MCF 10A (cell line): ENCODE measurements around the gene VTCN1. TPM values are rescaled to one million over a fixed set of nuclear protein-coding genes. Genes with fewer than 3 reads are reported as not detected.

Experiments used
- BruUV-seq: library from RNA; stranded (reverse); fragments of 400-500 nt; replicated peaks from 2 replicates; lab custom pipeline; 2021; lab: Mats Ljungman, UMichigan
- CTCF ChIA-PET: fragments of 300-600 bp; sonication (Branson Sonifier 250); formaldehyde crosslinking; extraction: SDS; loops from one replicate; lab custom pipeline; 2021; ENCODE audit warnings: antibody characterized with exemption, inconsistent platforms; lab: Yijun Ruan, JAX
- POLR2A ChIA-PET: fragments of 300-600, 350-650 bp; sonication (Branson Sonifier 250); formaldehyde crosslinking; extraction: SDS; loops from one replicate; lab custom pipeline; 2020; ENCODE audit warnings: antibody characterized with exemption, inconsistent platforms; lab: Yijun Ruan, JAX
- DNase-seq: peaks from one replicate; pipeline ENCODE4 v3.0.0-alpha.2; 2018; ENCODE audit not compliant: unreplicated experiment
- H3K27ac Mint-ChIP-seq: one replicate; pipeline ENCODE4 v1.8.0; 2022; ENCODE audit warnings: mild to moderate bottlenecking, low read depth, mixed read lengths; ENCODE audit not compliant: unreplicated experiment
- H3K27me3 Mint-ChIP-seq: one replicate; pipeline ENCODE4 v1.8.0; 2022; ENCODE audit warnings: mixed read lengths; ENCODE audit not compliant: insufficient read depth, unreplicated experiment
- H3K36me3 Mint-ChIP-seq: one replicate; pipeline ENCODE4 v1.8.0; 2022; ENCODE audit warnings: mild to moderate bottlenecking, moderate library complexity, mixed read lengths; ENCODE audit not compliant: insufficient read depth, unreplicated experiment
- H3K4me1 Mint-ChIP-seq: one replicate; pipeline ENCODE4 v1.8.0; 2022; ENCODE audit warnings: mixed read lengths; ENCODE audit not compliant: insufficient read depth, unreplicated experiment
- H3K4me3 Mint-ChIP-seq: one replicate; pipeline ENCODE4 v1.8.0; 2022; ENCODE audit warnings: mild to moderate bottlenecking, moderate library complexity, mixed read lengths; ENCODE audit not compliant: unreplicated experiment
- H3K9me3 Mint-ChIP-seq: one replicate; pipeline ENCODE4 v1.8.0; 2022; ENCODE audit warnings: mixed read lengths; ENCODE audit not compliant: unreplicated experiment
- CTCF ChIP-seq: fragments of 200-600 bp; IDR thresholded peaks from one replicate; pipeline ENCODE4 v1.8.0; 2022; ENCODE audit warnings: antibody characterized with exemption, mild to moderate bottlenecking; ENCODE audit not compliant: unreplicated experiment
- intact Hi-C: fragments of 100-400 bp; cut with micrococcal nuclease; formaldehyde crosslinking; loops from 2 replicates; pipeline ENCODE4 v1.14.1; 2022
- total RNA-seq: library from RNA; stranded (reverse); gene quantifications from 2 replicates; pipeline ENCODE4 v1.2.3, GENCODE V29; 2022

VTCN1 gene
- total RNA-seq, 1 experiment from 2014 or later = not detected

GRCh38 chr1:117213046-117213445 is 2.3 kb upstream of the VTCN1 start:
- H3K27ac Mint-ChIP-seq = no peak overlapping the region
- DNase-seq = no peak
- intact Hi-C loops = no loop called here
- ChIA-PET CTCF (interaction anchor here (0.8 kb wide), 1 partner anchor 23 kb away, joined by 5 read pairs; no protein-coding TSS in a partner anchor), POLR2A (no interaction called here)
- no peaks in the 10 kb centered on the region for H3K36me3 Mint-ChIP-seq
- BruUV-seq = no TSS peak
- no peaks in the 10 kb centered on the region for H3K9me3 Mint-ChIP-seq
- no peaks in the 10 kb centered on the region for H3K27me3 Mint-ChIP-seq
- no peak for TF ChIP-seq CTCF
- H3K4me3 Mint-ChIP-seq = no peak overlapping the region
- H3K4me1 Mint-ChIP-seq = no peaks in the 10 kb centered on the region

- intact Hi-C loops = no loop called here
- ChIA-PET CTCF (interaction anchor here (1.6 kb wide), 1 partner anchor 82 kb away, joined by 7 read pairs; no protein-coding TSS in a partner anchor), POLR2A (interaction anchor here (0.7 to 1.3 kb wide), 6 partner anchors 8 to 146 kb away, joined by 3 to 4 read pairs (median 3); no protein-coding TSS in a partner anchor)
- H3K27me3 Mint-ChIP-seq = no peaks in the 10 kb centered on the region
- H3K27ac Mint-ChIP-seq = peak overlapping the region; percentile 53
- H3K4me1 Mint-ChIP-seq = no peaks in the 10 kb centered on the region
- no TSS peak for BruUV-seq
- H3K9me3 Mint-ChIP-seq = no peaks in the 10 kb centered on the region
- DNase-seq = no peak
- TF ChIP-seq CTCF = no peak
- no peak overlapping the region for H3K4me3 Mint-ChIP-seq
- no peaks in the 10 kb centered on the region for H3K36me3 Mint-ChIP-seq
Measured at GRCh38 chr1:117210386-117210785, 341 bp downstream of the VTCN1 start.

GRCh38 chr1:117209094-117209493 is 1.6 kb downstream of the VTCN1 start:
- CTCF ChIA-PET = no interaction called here
- TF ChIP-seq CTCF = no peak
- POLR2A ChIA-PET = no interaction called here
- intact Hi-C loops = no loop called here
- Mint-ChIP-seq H3K4me1 (no peaks in the 10 kb centered on the region), H3K27ac (no peak overlapping the region), H3K4me3 (no peak overlapping the region), H3K36me3 (no peaks in the 10 kb centered on the region), H3K9me3 (no peaks in the 10 kb centered on the region), H3K27me3 (no peaks in the 10 kb centered on the region)
- no TSS peak for BruUV-seq
- no peak for DNase-seq

GRCh38 chr1:117208580-117208979 is 2.1 kb downstream of the VTCN1 start:
- intact Hi-C loops = no loop called here
- no TSS peak for BruUV-seq
- Mint-ChIP-seq H3K27me3 (no peaks in the 10 kb centered on the region), H3K27ac (no peak overlapping the region), H3K36me3 (no peaks in the 10 kb centered on the region), H3K9me3 (no peaks in the 10 kb centered on the region), H3K4me3 (no peak overlapping the region), H3K4me1 (no peaks in the 10 kb centered on the region)
- no peak for TF ChIP-seq CTCF
- ChIA-PET POLR2A (no interaction called here), CTCF (no interaction called here)
- DNase-seq = no peak
